Brain microvascular endothelial cell (primary cell): ENCODE data around the gene DNAH12.
"Not testable (repeated sequence)": the region's sequence is repeated elsewhere in the genome, so short reads cannot be mapped to it uniquely, and the experiment has no call there.

Experiments used
- DNase-seq: peaks from one replicate; pipeline ENCODE4 v3.0.0-alpha.2; 2020
- H3K27ac ChIP-seq: fragments of 250-450 bp; sonication (Bioruptor Pico); 2 replicates; pipeline ENCODE4 v1.5.1; 2020; ENCODE audit warnings: mild to moderate bottlenecking, moderate library complexity
- H3K27me3 ChIP-seq: fragments of 250-450 bp; sonication (Bioruptor Pico); replicated peaks from 2 replicates; pipeline ENCODE4 v1.5.1; 2020; ENCODE audit warnings: mild to moderate bottlenecking
- H3K36me3 ChIP-seq: fragments of 250-450 bp; sonication (Bioruptor Pico); replicated peaks from 2 replicates; pipeline ENCODE4 v1.5.1; 2020; ENCODE audit warnings: mild to moderate bottlenecking
- H3K4me3 ChIP-seq: 2 replicates; pipeline ENCODE4 v1.5.1; 2011; ENCODE audit warnings: low read depth, mild to moderate bottlenecking, control low read depth, low read length, moderate library complexity
- CTCF ChIP-seq: IDR thresholded peaks from 2 replicates; pipeline ENCODE4 v1.5.1; 2011; ENCODE audit warnings: low read depth, mild to moderate bottlenecking, moderate library complexity, low read length, control low read depth, inconsistent platforms; ENCODE audit errors: missing control alignments
- in situ Hi-C: cut with HindIII; loops from 2 replicates; pipeline ENCODE4 v1.10.0; 2017; ENCODE audit warnings: low sequenced_read_pairs, low pct_ligation_motif_present

Gene DNAH12

GRCh38 chr3:57464801-57465200, 79.3 kb downstream of the DNAH12 start:
- Histone ChIP-seq H3K27ac (no peak overlapping the region), H3K4me3 (no peak overlapping the region), H3K27me3 (no peaks in the 10 kb centered on the region), H3K36me3 (no peaks in the 10 kb centered on the region)
- in situ Hi-C loops, result no loop called here
- peak; percentile 48 for TF ChIP-seq CTCF
- peak; percentile 5 for DNase-seq

GRCh38 chr3:57464011-57464410, 80.1 kb downstream of the DNAH12 start:
- H3K27me3 ChIP-seq, result no peaks in the 10 kb centered on the region
- no peak for DNase-seq
- H3K27ac ChIP-seq, result no peak overlapping the region
- H3K4me3 ChIP-seq, result no peak overlapping the region
- H3K36me3 ChIP-seq, result no peaks in the 10 kb centered on the region
- in situ Hi-C loops, result no loop called here
- no peak for TF ChIP-seq CTCF

GRCh38 chr3:57451150-57451846, 92.8 kb downstream of the DNAH12 start:
- no peak for DNase-seq
- Histone ChIP-seq H3K27me3 (no peaks in the 10 kb centered on the region), H3K36me3 (no peaks in the 10 kb centered on the region), H3K27ac (peak overlapping the region; percentile 58), H3K4me3 (no peak overlapping the region)
- TF ChIP-seq CTCF, result no peak
- in situ Hi-C loops, result no loop called here

- not testable (repeated sequence) for DNase-seq
Observed at GRCh38 chr3:57449276-57449847, 94.8 kb downstream of the DNAH12 start.

GRCh38 chr3:57448489-57448888, 95.7 kb downstream of the DNAH12 start:
- H3K27ac ChIP-seq, H3K36me3 ChIP-seq, H3K4me3 ChIP-seq, DNase-seq, in situ Hi-C loops, H3K27me3 ChIP-seq: not testable (repeated sequence)

More at GRCh38 chr3:57449276-57449847, 94.8 kb downstream of the DNAH12 start:
- in situ Hi-C loops, H3K36me3 ChIP-seq, H3K4me3 ChIP-seq, H3K27me3 ChIP-seq, H3K27ac ChIP-seq: not testable (repeated sequence)

- in situ Hi-C loops, result no loop called here
- Histone ChIP-seq H3K27ac (no peak overlapping the region), H3K36me3 (no peaks in the 10 kb centered on the region), H3K27me3 (no peaks in the 10 kb centered on the region), H3K4me3 (no peak overlapping the region)
- no peak for TF ChIP-seq CTCF
- peak; percentile 12 for DNase-seq
Observed at GRCh38 chr3:57446318-57446841, 97.8 kb downstream of the DNAH12 start.
